Jurkat, Clone E6-1 (cell line): Measurements from ENCODE around the gene MUC20.
"Not testable (repeated sequence)": the region's sequence is repeated elsewhere in the genome, so short reads cannot be mapped to it uniquely, and the experiment has no call there.

Experiments used
- DNase-seq: peaks from one replicate; pipeline ENCODE4 v3.0.0-alpha.2; 2011; ENCODE audit warnings: low read depth, low spot score
- H3K4me3 ChIP-seq: 2 replicates; pipeline ENCODE4 v1.5.1; 2011; ENCODE audit warnings: mild to moderate bottlenecking, low read length, control low read depth, moderate library complexity

MUC20 gene

GRCh38 chr3:195722139-195722995 is 1.6 kb downstream of the MUC20 start:
- not testable (repeated sequence) for H3K4me3 ChIP-seq, DNase-seq

GRCh38 chr3:195722996-195723345 is 2.2 kb downstream of the MUC20 start:
- DNase-seq, H3K4me3 ChIP-seq: not testable (repeated sequence)

GRCh38 chr3:195724363-195724762 is 3.6 kb downstream of the MUC20 start:
- not testable (repeated sequence) for DNase-seq, H3K4me3 ChIP-seq

- not testable (repeated sequence) for DNase-seq, H3K4me3 ChIP-seq
Measured at GRCh38 chr3:195725916-195726740, 5.3 kb downstream of the MUC20 start.

GRCh38 chr3:195727606-195728195 is 6.9 kb downstream of the MUC20 start:
- DNase-seq, result no peak
- H3K4me3 ChIP-seq, result no peak overlapping the region

GRCh38 chr3:195728789-195729188 is 8.0 kb downstream of the MUC20 start:
- H3K4me3 ChIP-seq, DNase-seq: not testable (repeated sequence)

- no peak for DNase-seq
- no peak overlapping the region for H3K4me3 ChIP-seq
Measured at GRCh38 chr3:195729476-195730251, 8.9 kb downstream of the MUC20 start.

- DNase-seq, result no peak
- H3K4me3 ChIP-seq, result no peak overlapping the region
Measured at GRCh38 chr3:195731356-195731905, 10.7 kb downstream of the MUC20 start.

- no peak overlapping the region for H3K4me3 ChIP-seq
- no peak for DNase-seq
Measured at GRCh38 chr3:195732940-195733339, 12.2 kb downstream of the MUC20 start.

- no peak overlapping the region for H3K4me3 ChIP-seq
- DNase-seq, result no peak
Measured at GRCh38 chr3:195735036-195735695, 14.4 kb downstream of the MUC20 start.

GRCh38 chr3:195736866-195737490 is 16.2 kb downstream of the MUC20 start:
- no peak for DNase-seq

GRCh38 chr3:195737782-195738181 is 17.0 kb downstream of the MUC20 start:
- H3K4me3 ChIP-seq, DNase-seq: not testable (repeated sequence)

More at GRCh38 chr3:195736866-195737490, 16.2 kb downstream of the MUC20 start:
- no peak overlapping the region for H3K4me3 ChIP-seq

GRCh38 chr3:195738274-195739044 is 17.7 kb downstream of the MUC20 start:
- no peak for DNase-seq

GRCh38 chr3:195739561-195740111 is 18.9 kb downstream of the MUC20 start:
- no peak overlapping the region for H3K4me3 ChIP-seq
- no peak for DNase-seq

More at GRCh38 chr3:195738274-195739044, 17.7 kb downstream of the MUC20 start:
- H3K4me3 ChIP-seq, result no peak overlapping the region

- no peak overlapping the region for H3K4me3 ChIP-seq
Measured at GRCh38 chr3:195744437-195744836, 23.7 kb downstream of the MUC20 start.

GRCh38 chr3:195746346-195746745 is 25.6 kb downstream of the MUC20 start:
- DNase-seq, result no peak
- H3K4me3 ChIP-seq, result no peak overlapping the region

More at GRCh38 chr3:195744437-195744836, 23.7 kb downstream of the MUC20 start:
- DNase-seq, result no peak

- DNase-seq, result no peak
- no peak overlapping the region for H3K4me3 ChIP-seq
Measured at GRCh38 chr3:195746751-195747150, 26.0 kb downstream of the MUC20 start.
